GM13977 (cell line): ENCODE data around the gene ADGRF4.

Experiments used
- DNase-seq: peaks from one replicate; pipeline ENCODE4 v3.0.0; 2012; ENCODE audit warnings: low spot score
- in situ Hi-C: fragments of 300-500 bp; cut with MboI; formaldehyde crosslinking; loops from one replicate; pipeline ENCODE4 v1.12.0; 2022; ENCODE audit warnings: low sequenced_read_pairs, low pct_unique_long_range_greater_than_20kb, mixed read lengths, inconsistent platforms; ENCODE audit not compliant: unreplicated experiment
- TF ChIP-seq, protein P1 (sequence below): IDR thresholded peaks from 2 replicates; pipeline ENCODE4 v1.5.1; 2012; ENCODE audit warnings: mild to moderate bottlenecking, control low read depth; ENCODE audit not compliant: insufficient read depth; ENCODE audit errors: extremely low read depth, missing control alignments

Gene ADGRF4

DNA sequence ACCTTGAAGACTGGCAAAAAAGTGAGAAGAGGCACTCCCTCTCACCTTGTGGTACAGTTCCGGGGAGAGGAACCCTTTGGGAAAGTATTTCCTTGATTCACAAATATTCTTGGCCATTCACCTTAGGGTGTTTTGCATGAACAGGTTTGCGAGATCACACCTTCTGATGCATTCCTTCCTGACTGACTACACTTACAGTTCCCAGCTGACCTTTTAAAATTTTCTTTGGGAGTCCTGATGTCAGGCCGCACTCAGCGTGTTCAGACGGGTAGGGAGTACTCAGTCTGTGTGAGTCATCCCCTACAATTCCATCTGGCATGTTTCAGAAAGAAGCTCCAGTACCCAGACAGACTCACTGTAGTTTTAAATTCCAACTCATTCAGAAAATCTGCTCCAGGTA is 1.7 kb downstream of the ADGRF4 start:
- no peak for DNase-seq
- TF ChIP-seq, protein P1, sequence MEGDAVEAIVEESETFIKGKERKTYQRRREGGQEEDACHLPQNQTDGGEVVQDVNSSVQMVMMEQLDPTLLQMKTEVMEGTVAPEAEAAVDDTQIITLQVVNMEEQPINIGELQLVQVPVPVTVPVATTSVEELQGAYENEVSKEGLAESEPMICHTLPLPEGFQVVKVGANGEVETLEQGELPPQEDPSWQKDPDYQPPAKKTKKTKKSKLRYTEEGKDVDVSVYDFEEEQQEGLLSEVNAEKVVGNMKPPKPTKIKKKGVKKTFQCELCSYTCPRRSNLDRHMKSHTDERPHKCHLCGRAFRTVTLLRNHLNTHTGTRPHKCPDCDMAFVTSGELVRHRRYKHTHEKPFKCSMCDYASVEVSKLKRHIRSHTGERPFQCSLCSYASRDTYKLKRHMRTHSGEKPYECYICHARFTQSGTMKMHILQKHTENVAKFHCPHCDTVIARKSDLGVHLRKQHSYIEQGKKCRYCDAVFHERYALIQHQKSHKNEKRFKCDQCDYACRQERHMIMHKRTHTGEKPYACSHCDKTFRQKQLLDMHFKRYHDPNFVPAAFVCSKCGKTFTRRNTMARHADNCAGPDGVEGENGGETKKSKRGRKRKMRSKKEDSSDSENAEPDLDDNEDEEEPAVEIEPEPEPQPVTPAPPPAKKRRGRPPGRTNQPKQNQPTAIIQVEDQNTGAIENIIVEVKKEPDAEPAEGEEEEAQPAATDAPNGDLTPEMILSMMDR = no peak
- in situ Hi-C loops = no loop called here

DNA sequence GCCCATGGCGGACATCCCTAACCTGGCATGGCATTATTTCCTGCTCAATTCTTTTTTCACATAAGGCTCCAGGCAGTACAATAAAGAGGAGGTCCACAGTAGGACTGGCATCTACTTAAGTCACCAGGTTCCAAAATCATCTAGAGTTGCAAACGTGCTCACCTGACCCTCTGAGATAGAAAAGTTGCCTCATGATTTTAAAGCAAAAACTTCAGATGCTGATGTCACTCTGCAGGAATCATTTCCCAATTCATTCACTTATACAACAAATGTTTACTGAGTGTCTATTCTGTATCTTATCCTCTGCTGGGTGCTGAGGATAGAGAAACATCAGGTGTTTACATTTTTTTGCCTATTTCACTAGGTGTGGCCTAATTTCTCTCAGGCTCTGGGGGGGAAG is 2.2 kb downstream of the ADGRF4 start:
- in situ Hi-C loops = no loop called here
- DNase-seq = no peak

DNA sequence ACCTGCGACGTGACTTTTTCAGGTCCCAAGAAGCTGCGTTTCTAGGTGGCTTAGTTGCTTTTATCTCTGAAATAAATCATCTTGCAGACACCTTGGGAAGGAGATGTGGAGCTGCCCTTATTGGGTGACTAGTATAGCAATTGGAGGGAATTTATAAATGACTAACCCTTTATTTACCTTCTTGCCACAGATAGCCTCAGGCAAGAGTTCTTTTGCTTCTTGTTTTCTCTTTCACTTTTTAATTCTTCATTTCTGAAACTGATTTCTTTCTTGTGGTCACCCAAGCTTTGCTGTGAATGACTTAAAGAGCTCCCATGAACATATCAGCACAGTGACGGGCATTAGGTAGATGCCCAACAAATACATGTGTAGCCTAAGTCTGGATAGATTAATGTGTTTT is 3.0 kb downstream of the ADGRF4 start:
- TF ChIP-seq, protein P1 = no peak
- DNase-seq = peak; percentile 40
- in situ Hi-C loops = no loop called here

More for the DNA sequence above, 2.2 kb downstream of the ADGRF4 start:
- TF ChIP-seq, protein P1 = no peak

DNA sequence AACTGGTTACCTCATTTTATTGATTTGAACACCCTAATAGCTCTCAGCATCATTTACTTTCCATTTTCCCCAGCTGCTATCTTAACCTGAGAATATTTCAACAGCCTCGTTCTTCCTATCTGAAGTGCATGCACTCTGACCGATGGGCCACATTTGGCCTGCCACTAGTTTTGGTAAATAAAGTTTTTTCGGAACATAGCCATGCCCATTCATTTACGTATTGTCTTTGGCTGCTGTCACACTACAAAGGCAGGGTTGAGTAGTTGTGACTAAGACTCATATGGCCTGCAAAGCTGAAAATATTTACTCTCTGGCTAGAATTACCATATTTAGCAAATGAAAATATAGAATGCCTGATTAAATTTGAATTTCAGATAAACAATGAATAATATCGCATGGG is 10.8 kb downstream of the ADGRF4 start:
- DNase-seq = no peak
- in situ Hi-C loops = no loop called here
- TF ChIP-seq, protein P1 = no peak

DNA sequence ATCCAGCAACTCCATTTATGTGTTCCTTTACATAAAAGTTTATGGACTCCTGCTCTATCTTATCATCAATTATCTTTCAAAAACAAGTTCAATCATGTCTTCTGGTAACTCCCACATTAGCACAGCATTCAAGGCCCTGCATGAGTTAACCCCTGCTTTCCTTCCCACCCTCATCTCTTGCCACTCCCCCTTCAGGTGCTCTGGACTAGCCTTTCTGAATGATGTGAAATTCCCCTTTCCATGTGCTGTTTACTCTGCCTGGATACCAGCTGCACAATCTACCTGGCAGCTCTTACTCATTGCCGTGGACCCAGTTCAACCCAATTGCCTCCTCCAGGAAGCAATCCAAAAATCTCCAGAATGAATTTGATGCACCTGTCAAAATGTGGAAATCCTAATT is 11.9 kb downstream of the ADGRF4 start:
- in situ Hi-C loops = no loop called here
- no peak for DNase-seq
- TF ChIP-seq, protein P1 = no peak

DNA sequence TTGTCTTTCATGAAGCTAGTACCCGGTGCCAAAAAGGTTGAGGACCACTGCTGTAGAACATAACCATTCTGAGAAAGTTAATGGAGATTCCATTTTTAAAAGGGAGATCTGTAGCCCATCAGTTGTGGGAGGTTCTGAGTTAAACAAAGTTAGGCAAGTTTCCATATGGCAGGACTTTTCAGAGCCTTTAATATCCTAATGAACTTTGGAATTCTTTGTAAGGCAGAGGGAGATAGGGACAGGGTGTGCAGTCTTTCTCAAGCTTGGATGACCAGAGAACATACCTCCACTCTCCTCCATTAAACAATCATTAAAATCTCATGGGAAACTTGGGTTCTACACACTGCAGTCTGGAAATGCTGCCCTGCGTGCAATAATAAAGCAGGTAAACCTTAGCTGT is 14.8 kb downstream of the ADGRF4 start:
- DNase-seq = no peak
- in situ Hi-C loops = no loop called here
- TF ChIP-seq, protein P1 = no peak

DNA sequence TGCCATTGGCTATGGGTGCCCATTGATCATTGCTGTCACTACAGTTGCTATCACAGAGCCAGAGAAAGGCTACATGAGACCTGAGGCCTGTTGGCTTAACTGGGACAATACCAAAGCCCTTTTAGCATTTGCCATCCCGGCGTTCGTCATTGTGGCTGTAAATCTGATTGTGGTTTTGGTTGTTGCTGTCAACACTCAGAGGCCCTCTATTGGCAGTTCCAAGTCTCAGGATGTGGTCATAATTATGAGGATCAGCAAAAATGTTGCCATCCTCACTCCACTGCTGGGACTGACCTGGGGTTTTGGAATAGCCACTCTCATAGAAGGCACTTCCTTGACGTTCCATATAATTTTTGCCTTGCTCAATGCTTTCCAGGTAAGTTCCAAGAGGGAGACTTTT is 16.4 kb downstream of the ADGRF4 start:
- DNase-seq = no peak
- TF ChIP-seq, protein P1 = no peak
- in situ Hi-C loops = no loop called here
